ENCODE results near the gene RERE. TPM values are rescaled to one million over a fixed set of nuclear protein-coding genes. Genes with fewer than 3 reads are reported as not detected.

Gene RERE
- total RNA-seq, 1 donor from 2014 or later: 80.3 TPM

GRCh38 chr1:8342325-8342724, 475.1 kb downstream of the RERE start:
- no peaks in the 10 kb centered on the region for H3K9me3 ChIP-seq
- H3K4me3 ChIP-seq: no peak overlapping the region
- intact Hi-C loops (cut with DNase I): no loop called here
- H3K4me1 ChIP-seq: peaks cover 18% of the 10 kb centered on the region
- H3K27ac ChIP-seq: peak overlapping the region; percentile 92
- DNase-seq (ENCODE audit: extremely low spot score in 2 of 2): no peak
- H3K27me3 ChIP-seq: no peaks in the 10 kb centered on the region
- H3K36me3 ChIP-seq: no peaks in the 10 kb centered on the region
- TF ChIP-seq POLR2AphosphoS5 (IDR thresholded peaks at IDR 0.05; ENCODE audit: insufficient read depth in 1 of 2, low read depth in 1 of 2) (no peak), CTCF (IDR thresholded peaks at IDR 0.05) (no peak), POLR2A (IDR thresholded peaks at IDR 0.05) (no peak)

- H3K27ac ChIP-seq: no peak overlapping the region
- no peak for TF ChIP-seq CTCF (IDR thresholded peaks at IDR 0.05)
- TF ChIP-seq POLR2A (IDR thresholded peaks at IDR 0.05): no peak
- TF ChIP-seq POLR2AphosphoS5 (IDR thresholded peaks at IDR 0.05; ENCODE audit: insufficient read depth in 1 of 2, low read depth in 1 of 2): no peak
- DNase-seq (ENCODE audit: extremely low spot score in 2 of 2): no peak
- no peaks in the 10 kb centered on the region for H3K36me3 ChIP-seq
- H3K27me3 ChIP-seq: no peaks in the 10 kb centered on the region
- intact Hi-C loops (cut with DNase I): no loop called here
- peaks cover 18% of the 10 kb centered on the region for H3K4me1 ChIP-seq
- no peak overlapping the region for H3K4me3 ChIP-seq
- no peaks in the 10 kb centered on the region for H3K9me3 ChIP-seq
These were observed 477.0 kb downstream of the RERE start for GRCh38 chr1:8340448-8340847.

GRCh38 chr1:8339203-8339600, 478.2 kb downstream of the RERE start:
- Histone ChIP-seq H3K27ac (no peak overlapping the region), H3K36me3 (no peaks in the 10 kb centered on the region), H3K27me3 (no peaks in the 10 kb centered on the region), H3K4me3 (no peak overlapping the region), H3K4me1 (peaks cover 17% of the 10 kb centered on the region), H3K9me3 (no peaks in the 10 kb centered on the region)
- no peak for DNase-seq (ENCODE audit: extremely low spot score in 2 of 2)
- intact Hi-C loops (cut with DNase I): no loop called here
- no peak for TF ChIP-seq POLR2AphosphoS5 (IDR thresholded peaks at IDR 0.05; ENCODE audit: insufficient read depth in 1 of 2, low read depth in 1 of 2)
- no peak for TF ChIP-seq CTCF (IDR thresholded peaks at IDR 0.05)
- no peak for TF ChIP-seq POLR2A (IDR thresholded peaks at IDR 0.05)

GRCh38 chr1:8338526-8339202, 478.8 kb downstream of the RERE start:
- Histone ChIP-seq H3K27me3 (no peaks in the 10 kb centered on the region), H3K4me1 (peaks cover 12% of the 10 kb centered on the region), H3K9me3 (no peaks in the 10 kb centered on the region), H3K4me3 (no peak overlapping the region), H3K36me3 (no peaks in the 10 kb centered on the region), H3K27ac (no peak overlapping the region)
- intact Hi-C loops (cut with DNase I): no loop called here
- DNase-seq (ENCODE audit: extremely low spot score in 2 of 2): no peak
- TF ChIP-seq POLR2A (IDR thresholded peaks at IDR 0.05) (no peak), POLR2AphosphoS5 (IDR thresholded peaks at IDR 0.05; ENCODE audit: insufficient read depth in 1 of 2, low read depth in 1 of 2) (no peak), CTCF (IDR thresholded peaks at IDR 0.05) (no peak)

GRCh38 chr1:8337776-8338525, 479.5 kb downstream of the RERE start:
- Histone ChIP-seq H3K4me3 (no peak overlapping the region), H3K9me3 (no peaks in the 10 kb centered on the region), H3K36me3 (no peaks in the 10 kb centered on the region), H3K27ac (no peak overlapping the region), H3K4me1 (peaks cover 5% of the 10 kb centered on the region), H3K27me3 (no peaks in the 10 kb centered on the region)
- no peak for TF ChIP-seq POLR2A (IDR thresholded peaks at IDR 0.05)
- TF ChIP-seq CTCF (IDR thresholded peaks at IDR 0.05): no peak
- no peak for TF ChIP-seq POLR2AphosphoS5 (IDR thresholded peaks at IDR 0.05; ENCODE audit: insufficient read depth in 1 of 2, low read depth in 1 of 2)
- no peak for DNase-seq (ENCODE audit: extremely low spot score in 2 of 2)
- intact Hi-C loops (cut with DNase I): no loop called here
